DMS 273 (cell line): ENCODE results near the gene CKAP5.

Experiments used
- DNase-seq: peaks from one replicate; lab custom pipeline; 2025; ENCODE audit not compliant: unreplicated experiment; lab: John Stamatoyannopoulos, UW

Gene CKAP5

DNA sequence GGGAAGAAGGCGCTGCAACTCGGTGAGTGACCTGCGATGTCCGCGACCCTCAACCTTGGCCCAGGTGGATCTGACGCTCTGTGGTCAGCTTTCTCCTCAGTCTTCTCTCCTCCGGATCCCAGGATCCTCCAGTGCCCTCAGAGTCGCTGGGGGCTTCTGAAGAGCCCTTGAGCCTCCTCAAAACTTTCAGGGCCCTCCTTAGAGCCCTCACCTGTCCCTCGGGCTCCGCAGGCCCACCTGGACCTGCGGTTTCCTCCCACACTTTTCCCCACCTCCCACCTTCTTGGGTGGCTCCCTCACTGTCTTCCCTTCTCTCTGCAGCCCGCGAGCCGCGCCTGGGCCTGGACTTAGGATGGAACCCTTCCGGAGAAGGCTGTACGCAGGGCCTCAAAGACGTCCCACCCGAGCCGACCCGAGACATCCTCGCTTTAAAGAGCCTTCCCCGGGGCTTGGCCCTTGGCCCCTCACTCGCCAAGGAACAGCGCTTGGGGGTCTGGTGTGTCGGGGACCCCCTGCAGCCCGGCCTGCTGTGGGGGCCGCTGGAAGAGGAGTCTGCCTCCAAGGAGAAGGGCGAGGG is 144.9 kb downstream of the CKAP5 start:
- no peak for DNase-seq

DNA sequence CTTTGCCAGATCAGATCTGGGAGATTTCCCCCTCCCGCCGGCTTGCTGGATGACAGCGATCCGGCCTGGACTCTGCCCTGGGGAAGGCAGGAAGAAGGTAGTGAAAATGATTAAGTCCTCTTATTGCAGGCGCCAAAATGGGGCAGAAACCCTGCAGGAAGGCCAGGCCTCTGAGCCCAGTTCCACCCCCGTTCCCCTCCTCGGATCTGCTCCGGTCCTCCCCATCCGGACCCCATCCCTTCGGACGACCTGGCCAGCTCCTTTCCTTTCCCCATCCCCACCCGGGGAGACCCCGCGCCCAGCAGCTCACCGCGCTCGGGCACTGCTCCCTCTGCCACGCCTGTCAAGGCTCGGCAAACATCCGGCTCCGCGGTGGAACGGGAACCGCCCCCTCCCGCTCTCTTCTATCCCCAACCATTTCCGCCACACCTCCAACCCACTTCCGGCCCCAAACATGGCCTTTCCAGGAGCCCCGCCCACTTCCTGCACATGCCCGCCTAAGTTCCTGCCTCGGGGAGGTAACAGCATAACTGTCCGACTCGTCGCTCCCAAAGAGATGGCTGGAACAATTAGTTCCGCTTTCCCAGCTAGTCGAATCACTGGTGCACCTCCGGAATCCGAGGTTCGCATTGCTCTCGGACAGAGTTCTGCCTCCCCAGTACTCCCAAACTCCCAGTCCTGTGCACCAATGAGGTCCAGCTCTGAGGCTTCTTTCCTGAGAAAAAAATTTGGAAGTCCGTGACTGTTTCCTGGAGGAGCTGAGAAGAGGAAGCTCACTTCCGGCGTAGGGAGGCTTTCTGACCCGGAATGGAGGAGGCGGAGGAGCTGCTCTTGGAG is 145.6 kb downstream of the CKAP5 start, which contains the start of the genes ARHGAP1 and ZNF408:
ARHGAP1 (minus strand) TSS at position 379 of the 837 bp plus-strand sequence. CDS start 4,512 bp downstream, outside the sequence.
ZNF408 (plus strand) TSS at position 791 of the 837 bp plus-strand sequence; CDS start at position 808, 17 bp downstream.
- DNase-seq, result peak; percentile 98

DNA sequence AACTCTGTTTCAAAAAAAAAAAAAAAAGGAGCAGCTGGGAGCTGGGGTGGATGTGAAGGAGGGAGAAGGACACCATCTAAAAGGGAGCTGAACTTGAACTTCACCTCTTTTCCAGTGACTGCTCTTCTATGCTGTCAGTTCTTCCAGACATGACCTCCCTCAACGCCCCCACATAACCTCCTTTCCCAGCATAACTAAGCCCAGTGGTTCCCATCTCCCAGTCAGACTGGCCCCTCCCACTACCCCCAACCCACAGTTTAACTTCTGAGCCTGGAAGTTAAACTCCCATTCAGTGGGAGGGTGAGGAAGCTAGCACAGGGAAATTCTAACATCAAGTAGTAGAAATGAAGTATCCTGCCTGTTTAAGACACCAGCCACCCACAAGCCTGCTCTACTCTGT is 147.5 kb downstream of the CKAP5 start:
- no peak for DNase-seq

DNA sequence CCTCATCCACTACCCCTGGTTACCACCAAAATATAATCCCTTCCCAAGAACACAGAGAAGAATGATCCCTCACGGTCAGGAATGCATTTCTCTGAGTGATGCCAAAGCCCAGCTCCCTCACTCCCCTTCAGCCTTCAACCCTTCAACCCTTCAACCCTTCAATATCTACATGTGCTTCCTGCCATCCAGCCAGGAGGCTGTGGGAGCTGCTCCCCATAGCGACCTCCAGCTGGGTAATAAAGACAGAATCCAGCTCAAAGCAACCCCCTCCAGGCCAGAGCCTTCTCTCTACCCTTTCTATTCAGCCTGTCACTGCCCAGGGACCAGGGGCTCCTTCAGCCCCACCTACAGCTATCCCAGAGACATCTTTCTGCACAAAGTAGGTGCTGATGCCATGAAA is 148.4 kb downstream of the CKAP5 start:
- no peak for DNase-seq

DNA sequence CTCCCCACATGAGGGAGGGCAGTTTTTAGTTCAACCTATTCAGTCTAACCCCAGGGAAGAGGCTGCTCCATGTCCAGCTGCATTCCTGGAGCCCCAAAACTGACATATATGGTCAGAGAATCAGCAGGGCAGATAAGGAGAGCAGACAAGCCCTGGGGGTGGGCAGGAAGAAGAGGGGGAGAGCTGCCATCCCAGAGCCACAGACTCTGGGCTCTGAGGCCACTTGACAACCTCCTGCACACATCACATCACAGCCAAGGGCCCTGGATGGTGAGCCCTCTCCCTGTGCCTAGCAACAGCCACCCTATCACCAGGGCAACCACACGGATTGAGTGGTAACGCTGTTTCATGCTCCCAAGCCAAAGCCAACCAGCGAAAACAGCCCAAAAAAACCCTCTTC is 148.8 kb downstream of the CKAP5 start:
- peak; percentile 23 for DNase-seq

DNA sequence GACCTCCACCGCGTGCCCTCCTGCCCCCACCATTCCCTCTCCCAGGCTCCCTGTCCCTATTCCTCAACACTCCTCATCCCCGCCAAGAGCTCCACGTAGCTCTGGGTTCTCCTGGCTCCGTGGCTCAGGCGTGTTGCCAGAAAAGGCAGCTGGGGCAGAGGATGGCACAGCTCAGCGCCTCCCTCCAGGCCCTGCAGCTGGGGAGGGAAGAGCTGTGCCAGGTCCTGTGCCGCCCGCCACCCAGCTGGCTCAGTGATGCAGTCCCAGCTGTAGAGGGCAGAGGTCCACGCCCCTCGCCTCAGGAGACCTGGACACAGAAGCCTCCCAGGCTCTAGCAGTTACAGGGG is 149.9 kb downstream of the CKAP5 start:
- DNase-seq, result peak; percentile 91

DNA sequence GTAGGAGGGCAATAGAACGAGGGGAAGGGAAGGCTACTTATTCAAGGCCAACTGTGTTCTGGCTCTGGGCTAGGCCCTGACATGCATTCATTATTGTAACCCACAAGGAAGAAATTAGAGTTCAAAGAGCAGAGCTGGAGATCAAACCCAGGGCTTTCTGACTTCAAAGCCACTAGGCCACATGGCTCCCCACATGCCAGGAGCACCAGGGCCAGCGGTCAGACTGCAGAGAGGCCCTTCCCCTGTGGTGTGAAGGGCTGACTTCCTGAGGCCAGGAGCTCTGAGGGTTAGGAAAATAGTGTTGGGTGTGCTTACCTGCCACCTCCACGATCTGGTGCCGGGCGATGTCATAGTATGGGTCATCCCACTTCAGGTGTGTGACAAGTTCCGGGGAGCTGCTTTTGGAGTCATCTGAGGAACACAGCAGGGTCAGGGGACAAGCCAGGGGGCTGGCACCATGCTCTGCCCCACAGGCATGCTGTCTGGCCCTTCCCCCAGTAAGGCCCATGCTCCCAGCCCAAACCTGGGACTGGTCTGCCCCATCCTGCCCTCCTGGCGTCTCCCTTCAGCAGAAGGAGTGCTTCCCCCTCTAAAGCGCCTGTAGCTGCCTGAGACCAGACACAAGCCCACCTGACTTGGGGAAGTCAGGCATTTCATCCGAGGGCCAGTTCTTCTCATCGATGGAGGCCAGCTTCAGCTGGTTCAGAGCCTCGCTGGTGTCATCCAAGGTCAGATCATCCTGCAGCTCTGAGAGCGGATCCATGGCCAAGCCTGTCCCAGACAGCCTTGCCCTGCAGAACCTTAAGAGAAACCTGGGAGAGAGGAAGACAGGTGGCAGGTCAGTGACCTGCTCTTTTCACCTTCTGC is 150.5 kb downstream of the CKAP5 start:
- no peak for DNase-seq

DNA sequence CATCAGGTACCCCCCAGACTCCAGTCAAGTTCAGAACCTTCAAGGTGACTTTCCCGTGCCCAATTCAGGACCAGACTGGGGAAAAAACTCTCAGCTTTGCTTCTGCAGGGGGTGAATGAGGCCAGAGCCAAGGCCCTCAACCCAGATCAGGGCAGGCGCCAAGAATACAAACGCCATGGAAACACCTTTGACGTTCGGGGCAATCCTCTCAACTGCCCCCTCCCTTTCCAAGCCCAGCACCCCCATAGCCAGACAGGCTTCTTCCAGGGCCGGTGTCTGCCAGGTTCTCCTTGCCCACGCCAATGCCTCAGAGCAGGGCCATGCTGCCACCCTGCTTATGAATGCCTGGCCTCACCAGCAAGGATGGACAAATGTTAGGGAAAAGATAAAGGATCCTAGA is 151.5 kb downstream of the CKAP5 start:
- DNase-seq, result no peak

DNA sequence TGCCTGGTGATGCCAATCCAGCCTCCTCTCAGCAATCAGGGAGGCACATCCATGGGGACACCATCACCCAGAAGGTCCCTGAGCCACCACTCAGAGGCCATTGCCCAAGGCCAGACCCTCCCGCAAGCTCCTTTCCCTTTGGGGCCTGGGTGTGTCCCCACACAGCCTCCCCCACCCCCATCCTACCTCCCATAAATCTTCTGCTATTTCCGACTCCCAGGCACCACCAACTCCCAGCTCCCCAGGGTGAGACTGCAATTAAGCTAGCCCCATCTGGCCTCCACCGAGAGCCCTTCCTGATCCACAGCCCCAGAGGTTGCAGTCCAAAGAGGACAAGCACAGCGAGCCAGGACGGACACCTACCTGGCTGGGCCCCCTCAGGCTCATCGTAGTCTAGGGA is 152.0 kb downstream of the CKAP5 start:
- peak; percentile 44 for DNase-seq

DNA sequence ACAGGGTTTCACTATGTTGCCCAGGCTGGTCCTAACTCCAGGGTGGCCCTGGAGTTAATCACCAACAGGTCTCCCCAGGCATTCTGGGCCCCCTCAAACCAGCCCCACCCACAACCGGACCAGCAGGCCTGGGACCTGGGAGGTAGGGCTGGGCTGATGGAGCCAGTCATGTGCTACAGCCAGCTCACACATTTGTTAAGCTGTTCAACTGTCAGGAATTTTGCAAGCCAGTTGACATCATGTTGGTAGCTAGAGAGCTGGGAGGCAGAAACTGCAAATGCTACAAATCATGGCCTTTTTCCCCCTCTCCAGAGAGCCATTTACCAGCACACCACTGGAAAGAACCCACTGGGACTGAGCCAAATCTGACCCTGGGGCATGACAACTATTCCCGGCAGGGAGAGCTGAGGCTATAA is 152.5 kb downstream of the CKAP5 start:
- DNase-seq, result no peak
